CD14-positive monocyte (primary cell): Measurements from ENCODE around the gene SLC38A5. TPM values are rescaled to one million over a fixed set of nuclear protein-coding genes. Genes with fewer than 3 reads are reported as not detected.

ENCODE experiments used
- DNase-seq, 3 donors: peaks; one replicate each; pipeline ENCODE4 v3.0.0-alpha.2; 2011 to 2022
- H2AFZ ChIP-seq: 2 replicates; pipeline ENCODE4 v1.6.0; 2012; ENCODE audit warnings: mild to moderate bottlenecking, low read depth, low read length, inconsistent platforms; ENCODE audit not compliant: insufficient read depth, poor library complexity, severe bottlenecking
- H3K27ac ChIP-seq, 2 donors: 1 replicate in 1 of 2; 2 replicates in 1 of 2; pipeline ENCODE4 v1.5.1; 2012 to 2013; ENCODE audit warnings: low read length in 2 of 2, control low read depth in 1 of 2, inconsistent platforms in 1 of 2, low read depth in 1 of 2, mild to moderate bottlenecking in 1 of 2
- H3K27me3 ChIP-seq, 2 donors: one replicate each; pipeline versions ENCODE4 v1.6.0 to v1.6.1; 2011 to 2013; ENCODE audit warnings: low read length in 2 of 2; ENCODE audit not compliant: control insufficient read depth in 2 of 2, insufficient read depth in 2 of 2
- H3K36me3 ChIP-seq, 2 donors: replicated peaks in 1 of 2; 1 replicate in 1 of 2; 2 replicates in 1 of 2; pipeline versions ENCODE4 v1.5.1 to v1.6.1; 2012 to 2013; ENCODE audit warnings: low read length in 2 of 2, control low read depth in 1 of 2, inconsistent platforms in 1 of 2, mild to moderate bottlenecking in 1 of 2; ENCODE audit not compliant: insufficient read depth in 2 of 2, control insufficient read depth in 1 of 2
- H3K4me1 ChIP-seq, 2 donors: 1 replicate in 1 of 2; 2 replicates in 1 of 2; pipeline versions ENCODE4 v1.5.1 to v1.6.1; 2012 to 2013; ENCODE audit warnings: low read length in 2 of 2, control low read depth in 1 of 2, inconsistent platforms in 1 of 2, mild to moderate bottlenecking in 1 of 2, moderate library complexity in 1 of 2; ENCODE audit not compliant: insufficient read depth in 2 of 2, control insufficient read depth in 1 of 2
- H3K4me2 ChIP-seq: replicated peaks from 2 replicates; pipeline ENCODE3; 2012; ENCODE audit warnings: low read length, moderate library complexity, mild to moderate bottlenecking; ENCODE audit not compliant: poor library complexity, severe bottlenecking; ENCODE audit errors: extremely low read depth
- H3K4me3 ChIP-seq, 3 experiments: fragments of 200-600 bp in 1 of 3; sonication (generic) in 1 of 3; replicated peaks in 1 of 3; 1 replicate in 2 of 3; 2 replicates in 1 of 3; pipeline ENCODE4 v1.5.1; 2011 to 2013; ENCODE audit warnings: low read length in 3 of 3, mild to moderate bottlenecking in 3 of 3, control low read depth in 2 of 3, low read depth in 2 of 3, inconsistent platforms in 1 of 3, moderate library complexity in 1 of 3
- H3K79me2 ChIP-seq: 2 replicates; pipeline ENCODE4 v1.6.0; 2012; ENCODE audit warnings: mild to moderate bottlenecking, control low read depth, inconsistent platforms, low read length, moderate library complexity; ENCODE audit not compliant: insufficient read depth
- H3K9ac ChIP-seq: 2 replicates; pipeline ENCODE4 v1.6.0; 2017; ENCODE audit warnings: low read length, mild to moderate bottlenecking; ENCODE audit not compliant: insufficient read depth, poor library complexity, severe bottlenecking
- H3K9me3 ChIP-seq, 2 donors: replicated peaks in 1 of 2; 1 replicate in 1 of 2; 2 replicates in 1 of 2; pipeline versions ENCODE4 v1.5.1 to v1.6.1; 2012 to 2013; ENCODE audit warnings: low read length in 2 of 2, control low read depth in 1 of 2; ENCODE audit not compliant: control insufficient read depth in 1 of 2, insufficient read depth in 1 of 2
- H4K20me1 ChIP-seq: 2 replicates; pipeline ENCODE4 v1.6.0; 2012; ENCODE audit warnings: mild to moderate bottlenecking, low read length, control low read depth, moderate library complexity; ENCODE audit not compliant: insufficient read depth
- H3K27ac Mint-ChIP-seq, 7 donors: one replicate each; pipeline ENCODE4 v1.8.0; 2020; ENCODE audit warnings: mild to moderate bottlenecking in 7 of 7, mixed read lengths in 7 of 7, moderate library complexity in 6 of 7, inconsistent platforms in 2 of 7
- H3K27me3 Mint-ChIP-seq, 3 donors: one replicate each; pipeline ENCODE4 v1.8.0; 2021 to 2022; ENCODE audit warnings: low read depth in 3 of 3, mild to moderate bottlenecking in 3 of 3, mixed read lengths in 3 of 3, moderate library complexity in 3 of 3, inconsistent platforms in 1 of 3
- H3K36me3 Mint-ChIP-seq, 2 donors: one replicate each; pipeline ENCODE4 v1.8.0; 2020; ENCODE audit warnings: mixed read lengths in 2 of 2, inconsistent platforms in 1 of 2, mild to moderate bottlenecking in 1 of 2
- H3K4me1 Mint-ChIP-seq: one replicate; pipeline ENCODE4 v1.8.0; 2020; ENCODE audit warnings: mild to moderate bottlenecking, mixed read lengths
- H3K4me3 Mint-ChIP-seq, 2 donors: one replicate each; pipeline ENCODE4 v1.8.0; 2020; ENCODE audit warnings: mild to moderate bottlenecking in 2 of 2, mixed read lengths in 2 of 2, moderate library complexity in 1 of 2
- H3K9me3 Mint-ChIP-seq, 7 donors: one replicate each; pipeline ENCODE4 v1.8.0; 2020 to 2022; ENCODE audit warnings: mixed read lengths in 7 of 7, mild to moderate bottlenecking in 6 of 7, moderate library complexity in 6 of 7, inconsistent platforms in 2 of 7
- WGBS: methylation state at CpG from one replicate; pipeline ENCODE4 v1.1.5; 2013; ENCODE audit warnings: missing lambda C conversion rate; ENCODE audit not compliant: insufficient coverage; 5-methylcytosine and 5-hydroxymethylcytosine counted together
- intact Hi-C, 2 donors: fragments of 100-400 bp; cut with micrococcal nuclease; formaldehyde crosslinking; loops; one replicate each; pipeline versions ENCODE4 v1.15.0 to v1.15.1; 2023
- polyA plus RNA-seq, 3 donors: library from polyadenylated mRNA; depleted of rRNA in 1 of 3; unstranded in 2 of 3; stranded (reverse) in 1 of 3; fragments of 300-500 nt in 2 of 3; fragments of >200 nt in 1 of 3; fragmentation: Illumina TruSeq in 2 of 3; gene quantifications; 1 replicate in 2 of 3; 2 replicates in 1 of 3; pipeline ENCODE4 v1.2.3, GENCODE V29; 2012 to 2021
- TF ChIP-seq, protein P1 (sequence below): fragments of 200-600 bp; IDR thresholded peaks from one replicate; pipeline ENCODE4 v1.8.0; 2022; ENCODE audit warnings: antibody characterized with exemption, mild to moderate bottlenecking

Gene SLC38A5
- polyA plus RNA-seq, 3 donors: 0.60 to 0.94 (median 0.69) TPM

DNA sequence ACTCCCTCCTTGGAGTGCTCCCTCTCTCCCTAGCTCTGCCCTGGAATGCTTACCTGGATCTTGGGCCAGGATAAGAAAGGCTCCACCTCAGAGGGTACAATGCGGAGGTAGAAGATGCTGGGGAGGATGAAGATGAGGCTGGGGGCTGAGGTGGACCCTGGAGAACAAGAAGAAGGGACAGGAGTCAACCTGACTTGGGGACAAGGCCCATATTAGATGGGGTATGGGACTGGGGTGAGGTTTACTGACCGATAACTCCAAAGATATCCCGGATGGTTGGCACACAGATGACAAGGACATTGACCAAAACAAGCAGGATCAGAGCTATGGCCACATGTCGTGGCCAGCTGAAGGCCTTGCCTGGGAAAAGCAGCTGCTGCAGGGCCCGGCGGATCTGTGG, 10.6 kb downstream of the SLC38A5 start:
- no peaks in the 10 kb centered on the region for H3K9me3 ChIP-seq
- H3K27ac ChIP-seq: no peak overlapping the region
- no peaks in the 10 kb centered on the region for H3K27me3 ChIP-seq
- no peaks in the 10 kb centered on the region for H3K9me3 Mint-ChIP-seq
- no peak overlapping the region for H3K9ac ChIP-seq
- H4K20me1 ChIP-seq: no peaks in the 10 kb centered on the region
- no peak for DNase-seq
- no peaks in the 10 kb centered on the region for H3K79me2 ChIP-seq
- peaks cover 0 to 8% of the 10 kb centered on the region in 2 donors for H3K36me3 Mint-ChIP-seq
- 100% methylated on average over 4 of the region's 6 CpGs for WGBS
- H3K4me1 Mint-ChIP-seq: no peaks in the 10 kb centered on the region
- peaks cover 0 to 8% (median 0%) of the 10 kb centered on the region in 3 donors for H3K27me3 Mint-ChIP-seq
- no peak overlapping the region for H2AFZ ChIP-seq
- no peaks in the 10 kb centered on the region for H3K36me3 ChIP-seq
- TF ChIP-seq, protein P1, sequence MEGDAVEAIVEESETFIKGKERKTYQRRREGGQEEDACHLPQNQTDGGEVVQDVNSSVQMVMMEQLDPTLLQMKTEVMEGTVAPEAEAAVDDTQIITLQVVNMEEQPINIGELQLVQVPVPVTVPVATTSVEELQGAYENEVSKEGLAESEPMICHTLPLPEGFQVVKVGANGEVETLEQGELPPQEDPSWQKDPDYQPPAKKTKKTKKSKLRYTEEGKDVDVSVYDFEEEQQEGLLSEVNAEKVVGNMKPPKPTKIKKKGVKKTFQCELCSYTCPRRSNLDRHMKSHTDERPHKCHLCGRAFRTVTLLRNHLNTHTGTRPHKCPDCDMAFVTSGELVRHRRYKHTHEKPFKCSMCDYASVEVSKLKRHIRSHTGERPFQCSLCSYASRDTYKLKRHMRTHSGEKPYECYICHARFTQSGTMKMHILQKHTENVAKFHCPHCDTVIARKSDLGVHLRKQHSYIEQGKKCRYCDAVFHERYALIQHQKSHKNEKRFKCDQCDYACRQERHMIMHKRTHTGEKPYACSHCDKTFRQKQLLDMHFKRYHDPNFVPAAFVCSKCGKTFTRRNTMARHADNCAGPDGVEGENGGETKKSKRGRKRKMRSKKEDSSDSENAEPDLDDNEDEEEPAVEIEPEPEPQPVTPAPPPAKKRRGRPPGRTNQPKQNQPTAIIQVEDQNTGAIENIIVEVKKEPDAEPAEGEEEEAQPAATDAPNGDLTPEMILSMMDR: no peak
- no peak overlapping the region for H3K4me3 ChIP-seq
- no peak overlapping the region for H3K4me2 ChIP-seq
- no peak overlapping the region for H3K4me3 Mint-ChIP-seq
- intact Hi-C loops: no loop called here
- H3K27ac Mint-ChIP-seq: no peak overlapping the region
- no peaks in the 10 kb centered on the region for H3K4me1 ChIP-seq

DNA sequence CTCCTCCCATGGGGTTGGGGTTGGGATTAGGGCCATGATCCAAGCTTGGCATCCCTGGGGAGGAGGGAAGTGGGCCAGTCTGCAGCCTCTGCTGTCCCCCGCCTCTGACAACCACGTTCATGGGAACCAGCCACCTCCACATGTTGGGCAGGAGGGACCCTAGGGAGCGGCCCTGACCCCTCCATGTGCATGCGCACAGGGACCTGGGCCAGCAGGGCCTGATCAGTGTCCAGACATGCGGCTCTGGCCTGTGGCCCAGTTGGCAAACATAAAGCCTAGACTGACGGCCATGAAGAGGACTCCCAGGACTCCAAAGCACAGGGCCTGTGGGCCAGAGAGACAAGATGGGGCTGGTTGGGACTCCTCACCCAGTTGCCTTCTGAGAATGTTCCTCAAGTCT, 11.3 kb downstream of the SLC38A5 start:
- H3K4me1 Mint-ChIP-seq: no peaks in the 10 kb centered on the region
- Histone ChIP-seq H3K27me3 (no peaks in the 10 kb centered on the region), H3K27ac (no peak overlapping the region), H3K79me2 (no peaks in the 10 kb centered on the region), H3K36me3 (no peaks in the 10 kb centered on the region), H2AFZ (no peak overlapping the region), H3K4me1 (no peaks in the 10 kb centered on the region), H3K4me3 (no peak overlapping the region), H3K9ac (no peak overlapping the region), H4K20me1 (no peaks in the 10 kb centered on the region), H3K9me3 (no peaks in the 10 kb centered on the region), H3K4me2 (no peak overlapping the region)
- intact Hi-C loops: no loop called here
- WGBS: 100% methylated on average over 2 of the region's 6 CpGs
- peak overlapping the region in 1 of 7 donors; percentile 13 for H3K27ac Mint-ChIP-seq
- DNase-seq: no peak
- H3K27me3 Mint-ChIP-seq: peaks cover 0 to 8% (median 0%) of the 10 kb centered on the region in 3 donors
- peaks cover 0 to 8% of the 10 kb centered on the region in 2 donors for H3K36me3 Mint-ChIP-seq
- no peak overlapping the region for H3K4me3 Mint-ChIP-seq
- TF ChIP-seq, protein P1: no peak
- no peaks in the 10 kb centered on the region for H3K9me3 Mint-ChIP-seq
